ENCODE measurements around the gene MYL12A.
A peak's percentile ranks its signal among the peaks of the same experiment; 100 is the strongest.

Gene MYL12A

GRCh38 chr18:3261373-3262233, 14.0 kb downstream of the MYL12A start, which contains the start of gene MYL12B:
MYL12B (plus strand) TSS chr18:3262133; CDS start chr18:3272899, 10,766 bp downstream.
- in situ Hi-C loops (cut with MboI; ENCODE audit: low pct_unique_long_range_greater_than_20kb, low sequenced_read_pairs, unreplicated experiment) = no loop called here
- peak; percentile 8 for TF ChIP-seq CTCF (IDR thresholded peaks at IDR 0.05; ENCODE audit: extremely low read depth, insufficient read depth, missing control alignments)
- peak; percentile 87 for DNase-seq (ENCODE audit: low spot score)

- no peak for TF ChIP-seq CTCF (IDR thresholded peaks at IDR 0.05; ENCODE audit: extremely low read depth, insufficient read depth, missing control alignments)
- DNase-seq (ENCODE audit: low spot score) = no peak
- in situ Hi-C loops (cut with MboI; ENCODE audit: low pct_unique_long_range_greater_than_20kb, low sequenced_read_pairs, unreplicated experiment) = no loop called here
Measured at GRCh38 chr18:3262234-3263131, 14.9 kb downstream of the MYL12A start.

GRCh38 chr18:3263132-3263700, 15.6 kb downstream of the MYL12A start:
- TF ChIP-seq CTCF (IDR thresholded peaks at IDR 0.05; ENCODE audit: extremely low read depth, insufficient read depth, missing control alignments) = no peak
- in situ Hi-C loops (cut with MboI; ENCODE audit: low pct_unique_long_range_greater_than_20kb, low sequenced_read_pairs, unreplicated experiment) = no loop called here
- no peak for DNase-seq (ENCODE audit: low spot score)

- no peak for TF ChIP-seq CTCF (IDR thresholded peaks at IDR 0.05; ENCODE audit: extremely low read depth, insufficient read depth, missing control alignments)
- no peak for DNase-seq (ENCODE audit: low spot score)
- in situ Hi-C loops (cut with MboI; ENCODE audit: low pct_unique_long_range_greater_than_20kb, low sequenced_read_pairs, unreplicated experiment) = no loop called here
Measured at GRCh38 chr18:3264362-3264761, 16.8 kb downstream of the MYL12A start.

- TF ChIP-seq CTCF (IDR thresholded peaks at IDR 0.05; ENCODE audit: extremely low read depth, insufficient read depth, missing control alignments) = no peak
- no peak for DNase-seq (ENCODE audit: low spot score)
- in situ Hi-C loops (cut with MboI; ENCODE audit: low pct_unique_long_range_greater_than_20kb, low sequenced_read_pairs, unreplicated experiment) = no loop called here
Measured at GRCh38 chr18:3265564-3266033, 18.0 kb downstream of the MYL12A start.

- in situ Hi-C loops (cut with MboI; ENCODE audit: low pct_unique_long_range_greater_than_20kb, low sequenced_read_pairs, unreplicated experiment) = no loop called here
- TF ChIP-seq CTCF (IDR thresholded peaks at IDR 0.05; ENCODE audit: extremely low read depth, insufficient read depth, missing control alignments) = no peak
- DNase-seq (ENCODE audit: low spot score) = no peak
Measured at GRCh38 chr18:3266062-3266608, 18.5 kb downstream of the MYL12A start.
